GM21447 (cell line): ENCODE measurements around the gene PPP1R27.

Experiments
- ATAC-seq: cut with Tn5 transposase; IDR thresholded peaks from one replicate; pipeline ENCODE4 v1.9.1; 2021; ENCODE audit not compliant: unreplicated experiment

PPP1R27 gene

DNA sequence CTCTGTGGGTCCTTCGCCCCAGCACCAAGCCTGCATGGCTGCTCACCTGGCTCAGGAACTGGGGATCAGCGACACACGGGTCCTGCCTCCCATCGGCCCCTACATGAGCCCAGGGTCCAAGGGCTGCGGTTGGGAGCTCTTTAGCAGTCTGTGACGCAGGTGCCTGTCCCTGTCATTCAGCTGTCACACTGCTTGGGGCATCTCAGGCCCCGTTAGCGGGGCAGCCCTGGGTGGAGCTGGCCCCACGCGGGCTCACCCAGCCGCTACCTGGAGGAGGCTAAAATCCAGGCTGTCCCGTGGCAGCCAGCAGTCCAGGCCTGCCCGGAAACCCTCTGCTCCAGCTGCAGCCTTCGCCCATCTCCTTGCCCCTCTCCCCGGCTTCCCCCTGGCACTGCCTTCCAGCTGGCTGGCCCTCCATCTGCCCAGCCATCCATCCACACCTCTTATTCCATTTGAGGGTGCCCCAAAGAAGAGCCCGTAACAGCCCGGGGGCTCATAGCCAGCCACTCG lies 27.6 kb downstream of the PPP1R27 start:
- no peak for ATAC-seq

DNA sequence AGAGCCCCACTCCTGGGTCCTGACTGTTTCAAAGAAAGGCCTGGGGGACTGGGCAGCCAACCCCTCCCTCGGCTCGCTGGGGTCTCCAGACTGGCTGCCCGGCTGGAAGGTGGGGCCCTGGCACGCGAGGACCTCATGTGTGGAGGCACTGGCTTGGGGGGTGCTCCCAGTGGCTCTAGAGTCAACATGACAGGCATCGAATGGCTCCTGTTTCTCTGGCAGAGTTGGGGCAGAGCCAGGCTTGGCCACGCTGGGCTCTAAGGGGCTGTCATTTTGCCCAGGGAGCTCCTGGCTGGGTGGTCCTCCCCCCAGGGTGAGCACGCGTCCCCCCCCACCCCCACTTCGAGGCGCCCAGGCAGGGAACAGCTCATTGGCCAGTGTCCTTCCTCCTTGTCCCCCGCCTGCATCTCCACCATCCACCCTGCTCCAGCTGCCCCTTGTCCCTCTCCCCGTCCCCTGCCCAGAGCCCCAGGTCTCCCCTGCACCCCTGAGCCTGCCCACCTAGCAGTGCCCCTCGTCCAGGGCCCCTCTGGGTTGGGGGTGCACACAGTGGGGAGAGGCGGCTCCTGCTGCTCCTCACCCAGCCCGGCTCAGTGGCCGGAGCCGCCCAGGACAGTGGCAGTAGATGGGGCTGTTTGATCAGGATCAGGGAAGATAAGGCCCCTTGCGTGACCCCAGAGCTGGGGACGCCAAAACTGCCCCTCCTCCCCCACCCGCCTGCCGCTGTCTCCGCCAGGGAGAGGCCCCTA lies 28.2 kb downstream of the PPP1R27 start:
- ATAC-seq, result no peak

DNA sequence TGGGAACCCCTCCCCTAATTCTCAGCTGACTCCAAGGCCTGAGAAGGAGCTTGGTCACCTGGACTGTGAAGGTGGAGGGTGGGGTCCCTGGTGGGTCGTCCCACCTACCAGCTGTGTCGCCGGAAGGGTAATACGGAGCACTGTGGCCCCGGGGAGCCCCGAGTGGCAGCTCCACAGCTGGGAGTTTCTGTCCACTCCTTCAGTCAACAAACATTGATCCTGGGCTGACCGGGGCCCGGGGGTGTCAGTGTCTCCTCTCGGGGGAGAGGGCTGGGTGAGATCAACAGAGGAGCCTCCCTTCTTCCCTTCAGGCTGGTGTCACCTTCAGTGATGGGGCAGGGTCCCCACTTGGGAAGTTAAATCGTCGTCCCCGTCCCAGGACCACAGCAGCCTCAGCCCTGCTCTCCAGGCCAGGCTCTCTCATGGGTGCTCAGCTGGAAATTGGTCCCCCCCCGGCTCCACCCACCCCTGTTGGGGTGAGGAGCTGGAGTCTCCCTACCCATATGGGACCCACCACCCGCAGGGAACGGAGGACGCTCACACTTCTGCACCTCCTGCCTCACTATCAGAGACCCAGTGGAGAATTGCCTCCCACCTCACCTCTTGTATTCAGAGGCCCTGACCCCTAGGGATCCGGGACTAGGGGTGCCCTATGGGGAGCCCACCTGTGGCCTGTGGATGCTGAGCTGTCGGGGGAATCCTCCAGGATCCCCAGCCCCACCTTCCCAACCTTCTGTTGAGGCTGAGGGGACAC lies 29.0 kb downstream of the PPP1R27 start:
- ATAC-seq, result no peak

DNA sequence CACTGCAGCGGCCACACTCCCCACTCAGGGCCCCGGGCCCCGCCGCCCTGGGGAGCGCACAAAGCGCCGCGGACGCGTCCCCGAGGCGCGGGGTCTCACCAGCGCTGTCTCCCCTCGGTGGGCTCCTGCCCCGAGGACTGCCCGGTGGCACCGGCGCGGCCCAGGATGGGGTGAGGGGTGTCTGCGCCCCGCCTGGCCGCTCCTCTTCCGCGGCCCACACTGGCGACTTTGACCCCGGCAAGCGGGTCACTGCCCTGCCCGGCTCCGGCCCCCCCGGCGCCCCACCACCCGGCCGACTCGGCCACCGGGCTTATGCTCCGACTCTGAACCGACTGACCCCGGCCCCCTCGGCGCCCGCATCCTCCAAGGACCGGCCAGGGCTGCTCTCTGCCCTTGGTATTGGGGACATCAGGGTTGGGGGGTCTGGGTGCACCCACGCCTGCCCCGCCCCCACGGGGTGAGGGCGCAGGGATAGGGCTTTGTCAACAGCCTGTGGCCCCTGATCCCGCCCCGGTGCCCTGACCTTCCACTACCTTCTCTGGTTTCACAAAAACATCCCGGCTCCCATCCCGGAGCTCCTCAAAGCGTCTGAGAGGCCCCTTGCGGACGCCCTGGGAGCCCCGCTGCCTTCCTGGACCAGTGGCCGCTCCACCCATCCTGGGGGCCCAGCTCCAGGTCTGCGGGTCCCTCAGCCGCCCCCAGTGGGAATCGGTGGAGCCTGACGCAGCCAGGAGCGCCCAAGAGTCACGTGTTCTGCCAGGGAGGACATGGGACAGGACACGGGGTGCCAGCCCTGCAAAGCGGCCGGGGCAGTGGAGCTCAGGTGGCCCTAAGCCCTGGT lies 30.1 kb downstream of the PPP1R27 start:
- ATAC-seq, result no peak

DNA sequence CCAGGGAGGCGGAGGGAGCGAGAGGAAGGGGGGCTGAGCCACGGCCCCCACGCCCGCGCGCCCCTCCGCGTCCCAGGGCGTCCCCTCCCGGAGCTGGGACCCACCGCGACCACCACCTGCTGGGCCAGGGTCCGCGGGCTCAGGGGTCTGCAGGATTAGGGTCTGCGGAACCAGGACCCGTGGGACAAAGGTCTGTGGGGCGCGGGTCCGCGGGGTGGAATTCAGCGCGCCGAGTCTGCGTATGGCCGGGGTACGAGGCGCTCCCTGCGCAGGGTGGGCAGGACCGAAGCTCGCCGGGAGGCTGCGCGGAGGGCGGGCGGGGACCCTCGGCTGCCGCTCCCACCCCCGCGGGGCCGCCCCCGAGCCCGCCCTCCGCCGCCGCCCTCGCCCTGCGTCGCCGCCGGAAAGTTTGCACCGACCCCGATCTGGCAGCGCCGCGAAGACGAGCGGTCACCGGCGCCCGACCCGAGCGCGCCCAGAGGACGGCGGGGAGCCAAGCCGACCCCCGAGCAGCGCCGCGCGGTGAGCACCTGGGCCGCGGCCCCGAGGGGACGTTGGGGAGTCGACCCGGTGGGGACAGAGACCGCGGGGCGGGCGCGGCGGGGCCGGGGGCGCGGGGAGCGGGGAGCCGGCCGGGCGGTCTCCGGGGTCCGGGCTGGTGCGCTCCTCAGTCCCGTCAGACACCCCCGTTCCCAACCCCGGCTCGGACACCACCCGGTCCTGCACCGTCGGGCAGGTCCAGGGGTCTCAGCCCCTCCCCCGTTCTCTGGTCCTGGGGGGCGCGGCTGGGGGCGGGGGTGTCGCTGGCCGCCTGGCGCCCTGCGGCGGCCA lies 30.9 kb downstream of the PPP1R27 start, which contains the start of gene GCGR:
Gene GCGR (plus strand): TSS at position 423 of the 831 bp plus-strand sequence. CDS start 4,869 bp downstream, outside the sequence.
- no peak for ATAC-seq

DNA sequence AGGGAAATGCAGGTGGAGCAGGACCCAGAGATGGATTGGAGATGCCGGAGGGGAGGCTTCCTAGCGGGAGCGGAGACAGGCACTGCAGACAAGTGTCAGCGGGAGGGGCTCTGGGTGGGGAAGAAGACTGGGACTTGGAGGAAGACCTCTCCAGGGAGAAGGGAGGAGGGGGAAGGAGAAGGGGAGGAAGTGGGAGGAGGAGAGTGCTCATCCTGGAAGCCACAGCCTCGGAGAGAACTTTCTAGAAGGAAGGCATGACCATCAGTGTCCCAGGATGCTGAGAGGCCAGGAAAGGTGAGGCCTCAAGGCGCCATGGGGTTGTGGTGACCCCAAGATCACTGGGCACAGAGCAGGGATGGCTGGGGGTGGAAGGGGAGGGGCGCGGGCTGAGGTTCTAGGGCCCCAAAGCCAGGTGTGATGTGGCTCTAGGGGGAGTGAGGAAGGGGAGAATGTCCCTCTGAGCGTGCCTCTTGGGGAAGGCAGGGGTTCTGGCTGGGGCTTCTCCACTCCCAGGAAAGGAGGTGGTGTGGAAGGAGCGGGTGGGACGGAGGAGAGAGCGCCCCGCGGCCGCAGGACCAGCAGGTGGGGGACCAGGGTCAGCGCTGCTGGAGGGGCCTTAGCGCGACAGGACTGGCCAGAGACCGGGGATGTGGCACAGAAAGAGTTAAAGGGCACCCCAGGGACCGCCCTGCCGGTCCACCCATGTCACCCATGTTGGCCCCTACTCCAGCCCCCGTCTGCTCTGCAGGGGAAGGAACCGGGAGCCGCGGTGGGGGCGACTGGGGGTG lies 31.8 kb downstream of the PPP1R27 start:
- no peak for ATAC-seq

DNA sequence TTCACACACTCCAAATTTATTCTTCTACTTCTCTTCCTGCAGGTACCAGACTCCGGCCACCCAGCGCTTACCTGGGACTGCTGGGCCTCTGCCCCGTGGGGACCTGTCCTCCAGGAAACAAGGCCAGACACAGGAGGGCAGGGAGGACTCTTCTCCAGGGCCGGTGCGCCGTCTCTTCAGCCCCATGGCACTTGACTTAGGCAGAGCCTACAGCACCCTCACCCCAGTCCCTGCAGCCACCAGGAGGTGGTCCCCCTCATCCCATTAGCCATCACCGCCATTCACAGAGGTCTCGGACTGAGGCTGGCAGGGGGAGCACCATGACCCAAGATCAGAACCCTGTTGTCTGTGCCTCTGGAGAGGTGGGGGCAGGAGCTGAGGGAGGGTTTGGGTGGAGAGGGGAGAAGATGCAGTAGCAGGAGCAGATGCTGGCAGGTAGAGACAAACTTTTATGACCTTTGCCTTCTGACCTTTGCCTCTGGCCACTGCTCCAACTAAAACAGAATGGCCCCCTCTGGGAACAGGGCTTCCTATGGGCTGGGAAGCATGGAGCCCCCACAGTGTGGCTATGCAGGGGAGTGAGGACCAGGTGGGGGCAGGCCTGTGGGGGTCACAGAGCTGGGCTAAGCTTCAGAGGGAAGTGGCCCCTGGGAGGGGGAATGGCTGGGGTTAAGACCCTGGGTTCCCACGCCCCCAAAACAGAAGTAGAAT lies 32.6 kb downstream of the PPP1R27 start:
- ATAC-seq, result no peak

DNA sequence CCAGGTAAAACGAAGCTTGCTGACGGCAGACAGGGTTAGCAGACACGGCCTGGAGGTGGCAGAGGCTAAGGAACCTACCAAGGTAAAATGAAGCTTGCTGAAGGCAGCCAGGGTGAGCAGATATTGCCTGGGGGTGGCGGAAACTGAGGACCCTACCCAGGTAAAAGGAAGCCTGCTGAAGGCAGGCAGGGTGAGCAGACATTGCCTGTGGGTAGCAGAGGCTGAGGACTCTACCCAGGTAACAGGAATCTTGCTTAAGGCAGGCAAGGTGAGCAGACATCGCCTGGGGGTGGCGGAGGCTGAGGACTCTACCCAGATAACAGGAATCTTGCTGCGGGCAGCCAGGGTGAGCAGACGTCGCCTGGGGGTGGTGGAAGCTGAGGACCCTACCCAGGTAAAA lies 33.5 kb downstream of the PPP1R27 start:
- no peak for ATAC-seq

DNA sequence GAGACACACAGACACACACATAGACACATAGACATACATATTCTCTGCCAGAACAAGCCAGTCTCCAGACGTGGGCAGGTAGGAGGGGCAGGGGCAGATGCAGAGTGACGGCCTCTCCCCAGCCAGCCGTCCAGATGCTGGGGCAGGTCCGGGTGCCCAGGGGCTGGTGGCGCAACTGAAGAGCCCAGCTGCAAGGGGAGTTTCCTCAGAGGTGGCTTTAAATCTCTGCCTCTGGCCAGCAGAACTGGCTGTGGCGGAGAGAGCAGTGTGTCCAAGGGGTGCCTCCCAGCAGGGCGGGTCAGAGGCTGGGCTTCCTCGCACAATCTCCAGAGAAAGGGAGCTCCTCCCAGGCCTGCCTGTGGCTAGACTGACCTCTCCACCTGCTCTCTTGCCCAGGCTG lies 40.3 kb downstream of the PPP1R27 start:
- no peak for ATAC-seq

DNA sequence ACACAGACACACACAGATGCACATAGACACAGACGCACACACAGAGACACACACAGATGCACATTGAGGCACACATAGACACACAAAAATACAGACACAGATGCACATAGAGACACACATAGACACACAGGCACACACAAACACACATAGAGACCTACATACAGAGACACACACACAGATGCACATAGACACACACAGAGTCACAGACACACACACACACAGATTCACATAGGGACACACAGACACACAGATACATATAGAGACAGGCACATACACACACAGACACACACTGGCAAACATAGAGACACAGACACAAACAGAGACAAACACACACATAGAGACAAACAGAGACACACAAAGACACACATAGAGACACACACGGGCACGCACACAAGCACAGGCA lies 40.8 kb downstream of the PPP1R27 start:
- ATAC-seq, result no peak

DNA sequence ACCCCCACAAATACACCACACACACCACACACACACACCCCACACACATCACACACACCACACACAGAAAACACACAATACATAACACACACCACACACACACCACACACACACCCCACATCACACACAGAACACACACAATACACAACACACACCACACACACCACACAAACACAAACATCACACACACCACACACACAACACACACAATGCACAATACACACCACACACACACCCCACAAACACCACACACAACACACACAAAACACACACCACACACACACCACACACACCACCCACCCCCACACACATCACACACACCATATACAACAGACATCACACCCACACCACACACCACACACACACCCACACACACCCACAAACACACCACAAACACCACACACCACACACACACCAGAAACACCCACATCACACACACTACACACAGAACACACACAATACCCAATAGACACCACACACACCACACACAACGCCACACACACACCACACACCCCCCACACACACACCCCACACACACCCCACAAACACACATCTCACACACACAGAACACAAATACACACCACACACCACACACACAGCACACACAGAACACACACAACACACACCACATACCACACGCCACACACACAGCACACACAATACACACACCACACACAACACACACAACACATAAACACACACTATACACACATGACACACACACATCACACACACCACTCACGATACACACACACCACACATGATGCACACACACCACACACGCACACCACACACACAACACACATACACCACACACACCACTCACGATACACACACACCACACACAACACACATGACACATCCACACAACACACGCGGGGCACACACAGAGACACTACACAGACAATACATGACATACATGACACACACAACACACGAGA lies 41.9 kb downstream of the PPP1R27 start:
- no peak for ATAC-seq
